GM21529 (cell line): ENCODE data around the gene NDUFA12.

Experiments
- ATAC-seq: cut with Tn5 transposase; IDR thresholded peaks from one replicate; pipeline ENCODE4 v1.9.1; 2021; ENCODE audit not compliant: unreplicated experiment

Gene NDUFA12

DNA sequence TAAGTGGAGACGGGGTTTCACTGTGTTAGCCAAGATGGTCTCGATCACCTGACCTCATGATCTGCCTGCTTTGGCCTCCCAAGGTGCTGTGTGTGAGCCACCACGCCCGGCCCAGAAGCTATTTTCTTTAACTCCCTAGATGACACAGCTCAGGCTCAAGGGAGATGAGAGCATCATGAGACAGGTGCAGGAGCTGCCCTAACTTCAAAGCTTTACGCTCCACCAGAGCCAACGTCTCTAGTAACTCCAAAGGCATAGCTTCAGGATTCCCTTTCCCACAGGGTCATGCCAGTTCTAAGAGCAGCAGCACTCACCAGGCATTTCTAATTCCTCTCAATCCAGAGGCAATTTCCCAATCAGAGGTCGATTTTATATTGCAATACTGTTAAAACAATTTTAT lies 21.0 kb downstream of the NDUFA12 start:
- no peak for ATAC-seq

DNA sequence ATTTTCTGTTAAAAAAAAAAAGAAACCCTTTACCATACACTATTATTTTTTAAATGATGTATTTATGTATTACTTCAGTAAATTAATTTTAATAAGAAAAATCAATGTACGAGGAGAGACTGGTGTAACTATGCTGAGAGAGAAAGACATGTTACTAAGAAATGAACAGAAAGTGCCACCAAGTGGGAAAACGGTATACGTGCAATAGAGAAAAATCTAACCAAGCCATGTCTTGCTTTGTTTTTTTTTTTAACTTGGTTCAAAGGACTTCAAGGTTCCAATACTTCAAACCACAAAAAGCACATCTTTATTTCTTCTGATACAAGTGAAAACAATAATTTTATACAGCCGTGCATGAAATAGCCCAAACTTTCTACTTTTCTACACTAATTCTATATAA lies 22.9 kb downstream of the NDUFA12 start:
- no peak for ATAC-seq

DNA sequence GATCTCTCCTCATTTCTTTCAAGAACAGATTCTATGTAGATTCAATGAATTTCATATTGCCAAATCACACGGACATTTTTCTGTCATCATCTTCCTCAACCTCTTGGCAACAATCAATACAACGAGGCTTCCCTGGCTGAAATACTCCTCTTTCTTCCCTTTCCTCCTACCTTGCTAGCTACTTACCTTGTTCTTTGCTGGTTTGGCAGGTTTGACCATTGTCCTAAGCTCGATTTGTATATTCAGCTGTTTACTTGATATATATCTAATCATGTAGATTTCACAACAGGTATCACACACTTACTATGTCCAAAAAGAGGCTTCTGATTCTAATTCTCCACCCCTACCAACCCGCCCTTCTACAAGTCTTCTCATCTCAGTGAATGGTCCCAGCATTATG lies 23.6 kb downstream of the NDUFA12 start:
- ATAC-seq, result no peak

DNA sequence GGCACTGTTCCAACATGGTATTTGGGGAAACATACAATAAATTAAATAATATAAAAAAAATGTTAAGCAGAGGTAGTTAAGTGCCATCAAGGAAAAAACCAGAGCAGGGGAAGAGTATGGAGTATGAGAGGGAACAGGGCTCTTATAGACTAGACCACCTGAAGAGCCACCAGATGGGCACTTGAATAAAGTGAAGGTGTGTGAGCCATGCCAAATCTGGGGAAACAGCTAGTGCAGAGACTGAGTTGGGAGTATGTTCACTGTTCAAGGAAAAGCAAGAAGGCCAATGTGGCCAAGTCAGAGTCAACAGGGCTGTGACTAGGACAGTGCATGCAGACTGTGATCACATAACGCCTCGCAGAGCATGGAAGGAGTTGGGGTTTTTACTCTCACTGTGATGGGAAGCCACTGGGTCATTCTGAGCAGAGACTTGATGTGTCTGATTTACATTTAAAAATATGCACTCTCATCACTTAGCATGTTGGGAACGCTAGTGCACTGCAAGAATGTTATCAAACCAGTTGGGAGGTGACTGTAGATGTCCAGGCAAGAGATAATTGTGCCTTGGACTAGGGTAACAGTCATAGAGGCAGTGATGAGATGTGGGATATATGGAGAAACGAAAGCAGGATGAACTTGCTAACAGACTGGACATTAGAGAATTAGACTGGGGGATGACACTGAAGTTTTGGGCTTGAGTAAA lies 25.6 kb downstream of the NDUFA12 start:
- no peak for ATAC-seq

DNA sequence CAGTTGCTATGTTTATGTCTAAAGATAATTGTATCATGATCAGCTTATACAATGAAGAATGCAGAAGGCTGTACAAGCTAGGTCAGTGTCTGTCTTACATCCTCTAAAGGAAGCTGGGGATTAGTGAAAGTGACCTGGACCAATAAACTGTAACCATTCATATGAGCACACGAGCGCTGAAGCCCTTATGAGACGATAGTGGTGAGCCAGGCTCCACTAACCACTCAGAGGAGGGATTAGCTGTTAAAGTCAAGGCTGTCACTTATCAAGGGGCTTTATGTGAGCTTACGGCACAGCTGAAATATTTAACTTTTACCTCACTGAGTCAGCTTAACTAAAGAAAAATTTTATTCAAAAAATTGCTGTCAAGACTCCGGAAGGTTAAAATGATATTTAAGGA lies 30.3 kb downstream of the NDUFA12 start:
- no peak for ATAC-seq

DNA sequence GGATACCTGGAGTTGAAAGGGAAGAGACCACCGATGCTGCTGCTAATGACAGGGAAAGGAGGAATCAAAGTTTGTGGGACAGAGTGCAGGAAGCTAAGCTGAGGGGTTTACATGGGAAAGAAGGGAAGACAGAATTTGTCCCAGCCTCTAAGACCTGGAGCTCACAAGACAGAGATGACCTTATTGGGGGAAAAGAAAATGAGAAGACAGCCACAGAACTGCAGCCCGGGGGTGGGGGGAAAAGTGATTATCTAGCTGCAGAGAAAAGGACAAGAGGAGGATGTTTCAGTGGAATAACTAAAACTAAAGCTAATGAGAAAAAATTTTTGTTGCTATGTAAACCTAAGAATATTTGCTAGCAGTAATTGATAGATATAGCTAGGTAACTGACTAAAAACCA lies 30.7 kb downstream of the NDUFA12 start:
- ATAC-seq, result no peak

DNA sequence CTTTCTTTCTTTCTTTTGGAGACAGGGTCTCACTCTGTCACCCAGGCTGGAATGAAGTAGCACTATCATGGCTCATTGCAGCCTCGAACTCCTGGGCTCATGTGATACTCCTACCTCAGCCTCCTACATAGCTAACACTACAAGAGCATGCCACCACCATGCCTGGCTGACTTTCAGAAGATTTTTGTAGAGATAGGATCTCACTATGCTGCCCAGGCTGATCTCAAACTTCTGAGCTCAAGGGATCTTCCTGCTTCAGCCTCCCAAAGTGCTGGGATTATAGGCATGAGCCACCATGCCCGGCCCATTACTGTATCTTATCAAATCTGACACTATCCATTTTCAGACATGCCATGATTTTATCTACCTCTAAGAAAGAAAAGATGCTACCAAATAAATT lies 31.6 kb downstream of the NDUFA12 start:
- no peak for ATAC-seq

DNA sequence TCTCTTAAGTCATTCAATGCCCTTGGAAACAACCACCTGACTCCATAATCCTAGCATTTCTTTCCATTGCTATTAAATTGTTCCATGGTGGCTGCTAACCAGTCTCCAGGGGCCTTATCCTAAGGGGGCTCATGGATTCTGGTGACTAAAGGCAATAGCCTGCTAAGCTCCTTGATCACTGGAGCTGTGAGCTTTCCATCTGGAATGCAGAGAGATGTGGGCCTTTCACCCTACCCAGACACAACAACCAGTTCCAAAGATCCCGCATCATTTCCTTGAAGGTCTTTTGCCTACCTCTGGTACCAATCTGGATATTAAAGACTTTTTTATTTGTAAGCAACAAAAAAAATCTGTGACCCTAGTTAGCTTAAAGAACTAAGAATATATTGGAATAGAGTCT lies 32.9 kb downstream of the NDUFA12 start:
- no peak for ATAC-seq

DNA sequence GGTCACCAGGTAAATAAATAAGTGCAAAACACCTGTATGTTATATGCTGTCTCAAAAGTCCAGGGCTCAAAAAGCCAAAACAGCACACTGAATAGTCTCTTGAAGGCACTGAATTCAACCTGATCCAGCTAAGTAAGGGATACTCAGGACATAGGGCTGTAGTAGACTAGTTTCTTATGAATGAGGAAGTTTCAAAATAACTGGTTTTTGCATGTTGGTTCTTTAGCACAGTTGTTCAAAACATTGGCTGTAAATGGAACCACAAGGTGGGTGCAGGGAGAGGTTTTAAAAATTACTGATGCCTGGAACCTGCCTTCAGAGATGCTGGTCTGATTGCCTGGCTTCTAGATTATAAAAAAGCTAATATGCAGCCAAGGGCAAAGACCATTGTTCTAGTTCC lies 34.1 kb downstream of the NDUFA12 start:
- peak; percentile 72 for ATAC-seq

DNA sequence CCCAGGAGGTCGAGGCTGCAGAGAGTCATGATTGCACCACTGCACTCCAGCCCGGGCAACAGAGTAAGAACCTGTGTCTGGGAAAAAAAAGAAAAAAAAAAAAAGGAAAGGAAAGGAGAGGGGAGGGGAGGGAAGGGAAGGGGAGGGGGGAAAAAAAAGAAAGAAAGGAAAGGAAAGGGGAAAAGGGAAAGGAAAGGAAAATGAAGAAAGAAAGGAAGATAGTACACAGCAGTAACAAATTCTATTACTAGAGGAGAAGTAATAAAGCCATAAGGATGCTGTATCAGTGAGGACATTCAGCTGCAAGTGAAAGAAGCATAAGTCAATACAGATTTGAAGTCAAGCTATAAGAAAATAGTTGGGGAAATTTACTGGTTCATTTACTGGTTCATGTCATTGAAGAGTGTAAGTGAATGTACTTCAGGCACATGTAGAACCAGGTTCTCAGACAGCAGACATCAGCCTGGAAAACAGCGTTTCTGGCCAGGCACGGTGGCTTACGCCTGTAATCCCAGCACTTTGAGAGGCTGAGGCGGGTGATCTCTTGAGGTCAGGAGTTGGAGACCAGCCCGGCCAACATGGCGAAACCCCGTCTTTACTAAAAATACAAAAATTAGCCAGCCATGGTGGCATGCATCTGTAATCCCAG lies 37.4 kb downstream of the NDUFA12 start:
- no peak for ATAC-seq

DNA sequence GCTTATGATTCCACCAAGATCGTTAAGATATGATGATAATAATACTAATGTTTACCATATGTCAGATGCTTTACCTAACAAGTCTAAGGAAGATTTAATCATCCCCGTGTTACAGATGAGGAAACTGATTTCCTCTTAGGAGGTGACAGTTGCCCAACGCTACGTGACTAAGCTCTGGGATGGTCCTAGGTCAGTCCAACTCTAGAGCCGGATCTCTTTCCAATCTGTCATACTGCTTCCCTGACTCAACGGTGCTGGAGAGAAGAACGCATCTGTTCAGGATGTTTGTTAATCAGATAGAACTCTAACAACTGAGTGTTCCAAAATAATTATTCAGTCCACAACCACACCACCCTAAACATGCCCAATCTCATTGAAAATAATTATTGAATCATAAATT lies 39.8 kb downstream of the NDUFA12 start:
- ATAC-seq, result no peak

DNA sequence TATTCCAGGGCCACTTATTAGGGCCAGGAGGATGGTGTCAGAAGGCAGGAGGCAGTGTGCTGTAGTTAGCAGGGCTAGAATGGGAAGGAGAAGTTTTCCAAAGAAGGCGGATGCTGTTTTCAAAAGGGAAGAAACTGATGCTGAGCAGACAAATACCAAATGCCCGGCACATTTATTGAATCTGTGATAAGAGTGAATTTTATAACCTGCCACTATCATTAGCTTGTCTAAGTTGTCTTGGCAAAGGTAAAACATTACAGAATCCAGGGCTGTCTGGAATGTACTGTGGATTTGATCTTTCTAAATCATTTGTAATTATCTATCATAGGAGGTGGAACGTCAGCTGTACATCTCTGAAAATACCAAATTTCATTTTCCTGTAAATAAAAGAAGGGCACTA lies 40.8 kb downstream of the NDUFA12 start:
- ATAC-seq, result no peak

DNA sequence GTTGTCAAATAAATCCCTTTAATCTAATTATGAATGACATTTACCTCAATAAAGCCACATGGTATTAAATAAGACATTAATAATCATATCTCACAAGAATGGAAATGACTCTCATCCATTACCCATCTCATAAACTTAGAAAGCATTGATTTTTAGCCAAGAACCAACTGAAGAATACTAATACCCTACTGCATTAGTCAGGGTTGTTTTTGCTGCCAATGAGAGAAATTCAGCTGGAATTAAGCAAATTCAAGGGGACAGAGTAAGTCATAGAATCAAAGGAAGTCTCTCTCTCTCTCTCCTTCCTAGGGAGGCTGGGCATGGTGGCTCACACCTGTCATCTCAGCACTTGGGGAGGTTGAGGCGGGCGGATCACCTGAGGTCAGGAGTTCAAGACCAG lies 41.6 kb downstream of the NDUFA12 start:
- no peak for ATAC-seq

DNA sequence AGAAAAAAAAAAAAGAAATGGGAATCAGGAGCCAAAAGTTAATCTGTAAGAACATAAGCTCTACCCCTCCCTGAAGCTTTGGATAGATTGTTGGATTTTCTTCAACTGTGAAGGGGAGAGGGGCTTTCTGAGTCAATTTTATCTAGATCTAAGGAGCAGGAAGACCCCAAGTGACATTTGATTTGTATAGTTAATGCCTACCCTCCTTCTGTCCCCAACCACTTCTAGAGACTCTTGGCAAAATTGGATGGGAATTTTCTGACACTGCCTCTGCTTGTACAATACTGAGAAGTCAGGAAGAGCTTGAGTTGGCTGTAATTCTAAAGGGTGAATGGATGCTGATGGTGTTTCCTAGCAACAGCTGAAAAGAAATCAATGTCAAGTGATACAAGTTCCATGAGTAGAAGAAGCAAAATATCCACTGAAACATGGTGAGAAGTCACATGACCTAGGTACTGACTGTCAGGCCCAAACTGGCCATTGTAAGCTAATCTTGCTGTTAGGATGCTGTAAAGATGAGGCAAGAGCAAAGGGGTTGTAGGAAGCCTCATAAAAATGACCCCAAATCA lies 42.2 kb downstream of the NDUFA12 start:
- no peak for ATAC-seq

DNA sequence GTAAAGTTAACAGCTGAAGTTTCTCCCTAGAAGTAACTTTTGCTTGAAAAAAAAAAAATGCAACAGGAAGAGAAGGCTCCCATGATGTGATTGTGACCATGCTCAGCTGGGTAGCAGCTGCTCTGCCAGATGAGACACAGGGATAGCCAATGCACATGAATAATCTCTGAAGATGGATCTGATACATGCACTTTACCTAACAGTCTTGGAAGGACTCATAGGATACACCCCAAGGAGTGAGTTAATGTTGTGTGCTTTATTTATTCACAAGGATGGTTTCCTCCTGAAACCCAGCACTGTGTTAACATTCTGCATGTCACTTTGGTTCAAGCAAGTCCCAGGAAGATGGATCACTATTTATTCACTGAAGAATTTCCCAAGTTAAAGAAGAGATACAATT lies 46.5 kb downstream of the NDUFA12 start:
- no peak for ATAC-seq

DNA sequence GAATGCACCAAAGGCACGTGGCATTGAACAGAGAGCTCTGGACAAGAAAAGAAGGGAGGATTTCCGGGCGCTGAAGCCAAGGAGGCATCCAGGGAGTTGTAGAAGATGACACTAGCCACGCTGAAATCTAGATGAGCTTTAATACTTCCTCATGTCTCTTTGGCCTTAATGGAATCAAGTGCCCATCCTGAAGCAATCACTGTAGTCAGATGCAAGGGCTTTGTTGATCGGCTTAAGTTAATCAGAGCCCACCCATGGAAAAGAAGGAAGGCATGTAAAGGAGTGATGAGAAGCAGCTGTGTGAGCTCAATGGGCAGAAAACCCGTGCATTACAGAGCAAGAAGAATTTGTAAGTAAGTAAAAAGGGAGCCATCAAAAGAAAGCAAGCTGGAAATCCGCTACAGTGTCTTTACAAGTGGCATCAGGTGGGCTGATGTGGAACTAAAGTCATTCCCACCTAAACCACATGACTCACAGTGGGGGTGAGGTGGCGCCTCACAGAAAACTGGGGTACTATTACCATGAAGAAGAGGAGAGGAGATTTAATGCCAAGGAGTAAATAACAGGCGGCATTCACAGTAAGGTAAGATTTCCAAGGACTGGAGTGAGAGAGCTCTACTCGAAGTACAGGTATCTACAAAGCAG lies 48.4 kb downstream of the NDUFA12 start:
- ATAC-seq, result no peak

DNA sequence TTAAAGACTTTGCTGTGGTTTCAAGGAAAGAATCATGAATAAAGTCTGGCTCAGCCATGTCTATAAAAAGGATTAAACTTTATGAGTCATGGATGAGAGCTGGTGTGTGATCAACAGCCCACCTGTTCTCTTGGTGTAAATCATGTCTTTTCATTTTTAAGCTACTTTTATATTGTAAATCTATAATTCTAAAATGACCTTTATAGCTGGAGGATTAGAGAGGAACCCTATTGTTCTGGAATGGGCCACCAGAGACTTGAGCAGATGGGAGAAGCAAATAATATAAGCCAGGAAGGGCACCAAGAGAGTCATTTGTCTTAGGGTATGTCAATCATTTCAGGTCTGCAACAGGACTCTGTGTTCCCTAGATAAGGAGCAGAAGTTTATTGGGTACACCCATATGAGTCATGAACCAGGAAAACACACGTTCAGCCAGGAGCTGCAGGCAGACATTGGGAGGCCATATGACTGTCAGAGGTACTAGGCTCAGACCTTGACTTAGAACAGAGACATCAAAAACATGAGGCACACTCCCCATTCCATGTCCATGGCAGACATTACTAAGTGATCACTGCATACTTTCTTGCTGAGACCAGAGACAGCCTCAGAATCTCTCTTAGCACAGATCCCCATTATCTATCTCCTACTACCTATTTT lies 49.3 kb downstream of the NDUFA12 start:
- ATAC-seq, result no peak

DNA sequence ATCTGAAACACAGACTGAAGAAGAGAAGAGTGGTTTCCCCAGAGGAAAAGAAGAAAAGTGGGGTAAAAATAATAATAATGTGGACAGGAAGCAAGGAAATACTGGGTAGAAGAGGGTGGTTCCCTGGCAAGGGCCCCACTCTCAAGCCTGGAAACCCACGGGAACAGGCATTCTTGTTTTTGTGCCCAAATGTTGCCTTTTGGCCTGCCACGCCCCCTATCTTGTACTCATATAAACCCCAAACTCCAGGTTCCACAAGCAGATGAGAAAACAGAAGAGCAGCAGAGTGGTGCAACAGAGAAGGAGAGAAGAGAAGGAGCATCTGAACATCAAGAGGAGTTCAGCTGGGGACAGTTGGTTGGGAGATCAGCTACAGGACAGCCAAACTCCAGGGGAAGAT lies 51.2 kb downstream of the NDUFA12 start:
- no peak for ATAC-seq

DNA sequence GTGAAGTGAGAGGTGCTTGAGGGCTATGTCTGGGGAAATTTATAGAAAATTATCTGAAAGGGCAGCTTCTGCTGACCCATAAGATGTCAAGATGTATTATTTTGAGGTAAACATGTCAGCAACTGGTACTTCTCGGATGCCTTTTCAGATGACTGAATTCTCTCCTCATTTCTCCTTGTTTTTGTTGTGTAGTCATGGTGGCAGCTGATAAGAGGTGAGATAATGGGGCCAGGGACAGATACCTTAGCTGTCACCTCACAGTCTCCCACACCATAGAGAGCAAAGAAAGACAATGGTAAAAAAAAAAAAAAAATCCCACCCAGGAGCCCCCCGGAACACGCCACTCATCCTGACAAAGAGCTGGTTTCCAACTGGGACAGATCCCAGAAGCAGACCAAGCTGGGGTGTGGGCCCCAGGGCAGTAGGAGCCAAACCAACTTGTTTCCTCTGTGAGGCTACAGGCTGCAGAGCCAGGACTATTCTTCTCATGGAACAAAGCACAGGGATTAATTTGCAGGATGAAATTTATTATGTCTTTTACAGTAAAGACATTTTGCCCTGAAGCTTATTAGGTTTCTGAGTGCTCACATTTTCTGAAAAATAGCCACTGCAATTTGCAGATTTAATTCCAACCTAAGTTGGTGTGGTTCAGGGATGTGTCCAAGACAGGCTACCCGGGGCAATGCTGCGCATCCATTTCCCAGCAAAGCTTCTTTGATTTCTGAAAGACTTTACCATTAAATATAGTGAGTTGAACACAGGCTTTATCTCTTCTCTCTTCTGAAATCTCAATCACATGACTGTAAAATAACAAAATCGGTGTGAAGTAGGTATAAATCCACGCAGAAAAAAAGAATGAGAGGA lies 52.2 kb downstream of the NDUFA12 start:
- ATAC-seq, result no peak

DNA sequence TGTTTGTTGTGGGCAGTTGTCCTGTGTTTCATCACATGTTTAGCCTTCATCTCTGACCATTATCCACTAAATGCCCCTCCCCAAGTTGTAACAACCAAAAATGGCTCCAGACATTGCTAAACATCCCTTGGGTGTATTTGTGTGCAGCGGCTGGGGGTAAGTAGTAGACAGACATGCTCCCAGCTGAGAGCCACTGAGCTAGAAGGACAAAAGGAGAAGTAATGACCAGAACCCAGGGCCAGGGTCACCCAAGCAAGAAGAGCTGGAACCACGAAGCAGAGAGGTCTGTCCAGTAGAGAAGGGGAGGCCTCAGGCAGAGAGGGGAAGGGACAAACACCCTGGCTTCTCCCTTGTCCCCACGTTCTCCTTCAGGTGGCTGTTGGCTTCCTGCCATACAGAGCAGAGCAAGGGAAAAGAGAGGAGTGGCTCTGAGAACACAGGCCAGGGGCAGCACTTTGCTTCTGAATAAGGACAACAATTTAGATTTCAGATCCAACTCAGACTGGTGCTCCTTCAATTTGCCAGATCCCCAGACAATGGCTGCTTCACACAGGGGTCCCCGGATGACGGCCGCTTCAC lies 55.2 kb downstream of the NDUFA12 start:
- ATAC-seq, result no peak
